ES-I3 (cell line): ENCODE results near the gene POLL.

Experiments used
- H3K36me3 ChIP-seq: 2 replicates; pipeline ENCODE4 v1.6.1; 2013; ENCODE audit warnings: mild to moderate bottlenecking, low read length, control low read depth, moderate library complexity; ENCODE audit not compliant: insufficient read depth
- H3K4me1 ChIP-seq: 2 replicates; pipeline ENCODE4 v1.6.1; 2013; ENCODE audit warnings: mild to moderate bottlenecking, control low read depth, low read length; ENCODE audit not compliant: insufficient read depth
- H3K9ac ChIP-seq: 2 replicates; pipeline ENCODE4 v1.6.1; 2013; ENCODE audit warnings: low read depth, mild to moderate bottlenecking, low read length, moderate library complexity
- H3K9me3 ChIP-seq: 2 replicates; pipeline ENCODE4 v1.6.1; 2013; ENCODE audit warnings: mild to moderate bottlenecking, low read length, moderate library complexity; ENCODE audit not compliant: control insufficient read depth, insufficient read depth

POLL gene

DNA sequence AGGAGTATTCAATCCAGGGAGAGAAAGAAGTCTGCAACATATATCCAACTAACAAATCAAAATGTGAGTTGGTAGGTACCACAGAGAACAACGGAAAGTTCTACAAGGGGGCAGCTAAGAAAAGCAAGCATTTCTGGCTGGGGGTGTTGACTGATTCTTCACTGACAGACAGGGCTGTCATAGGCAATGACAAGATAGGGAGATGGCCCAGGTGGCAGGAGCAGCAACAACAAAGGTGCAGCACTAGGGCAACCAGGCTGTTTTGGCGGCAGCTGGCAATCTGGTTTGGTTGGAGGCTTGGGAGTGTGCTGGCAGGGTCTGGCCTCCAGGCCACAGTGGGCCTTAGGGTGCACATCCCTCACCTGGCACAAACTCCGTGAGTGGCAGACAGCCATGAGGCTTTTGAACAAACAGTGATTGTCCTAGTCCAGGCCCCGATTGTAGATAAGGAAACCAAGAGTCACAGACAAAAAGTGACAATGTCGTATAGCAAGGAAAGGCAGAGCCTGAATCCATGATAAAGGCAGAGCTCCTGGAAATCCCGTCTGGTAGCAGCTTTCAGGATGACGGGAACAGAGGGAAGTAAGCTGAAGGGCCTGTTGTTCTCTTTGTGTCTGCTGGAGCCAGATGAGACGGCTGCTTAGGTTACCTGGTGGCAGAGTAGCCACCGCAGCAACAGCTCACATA, 28.5 kb upstream of the POLL start:
- peaks cover 15% of the 10 kb centered on the region for H3K4me1 ChIP-seq
- H3K36me3 ChIP-seq: no peaks in the 10 kb centered on the region
- no peak overlapping the region for H3K9ac ChIP-seq
- no peaks in the 10 kb centered on the region for H3K9me3 ChIP-seq

DNA sequence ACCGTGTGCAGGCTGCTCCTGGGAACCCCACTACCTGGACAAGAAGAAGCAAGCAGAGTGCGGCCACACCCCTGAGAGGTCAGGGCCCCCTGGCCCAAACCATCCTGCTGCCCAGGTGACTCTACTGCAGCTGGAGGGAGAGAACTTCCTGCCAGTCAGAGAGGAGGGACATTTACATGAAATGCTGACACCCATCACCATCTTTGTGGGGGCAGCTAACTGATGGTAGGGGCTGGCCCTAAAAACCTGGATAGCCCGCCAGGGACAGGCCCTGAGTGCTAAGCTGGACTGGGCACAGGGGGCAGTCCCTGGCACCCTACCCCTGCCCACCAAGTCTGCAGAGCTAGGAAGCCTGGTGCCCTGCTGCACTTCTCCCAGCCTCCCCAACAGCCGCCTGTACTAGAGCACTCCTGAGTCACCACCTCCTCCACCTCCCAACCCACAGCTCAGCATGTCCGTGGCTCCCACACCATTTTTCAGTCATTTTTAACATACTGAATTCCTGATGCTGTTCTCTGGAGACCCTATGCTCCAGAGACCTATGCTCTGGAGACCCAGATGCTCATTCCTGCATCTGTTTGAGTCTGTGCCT, 27.6 kb upstream of the POLL start:
- Histone ChIP-seq H3K9ac (no peak overlapping the region), H3K4me1 (peaks cover 15% of the 10 kb centered on the region), H3K36me3 (no peaks in the 10 kb centered on the region), H3K9me3 (no peaks in the 10 kb centered on the region)

DNA sequence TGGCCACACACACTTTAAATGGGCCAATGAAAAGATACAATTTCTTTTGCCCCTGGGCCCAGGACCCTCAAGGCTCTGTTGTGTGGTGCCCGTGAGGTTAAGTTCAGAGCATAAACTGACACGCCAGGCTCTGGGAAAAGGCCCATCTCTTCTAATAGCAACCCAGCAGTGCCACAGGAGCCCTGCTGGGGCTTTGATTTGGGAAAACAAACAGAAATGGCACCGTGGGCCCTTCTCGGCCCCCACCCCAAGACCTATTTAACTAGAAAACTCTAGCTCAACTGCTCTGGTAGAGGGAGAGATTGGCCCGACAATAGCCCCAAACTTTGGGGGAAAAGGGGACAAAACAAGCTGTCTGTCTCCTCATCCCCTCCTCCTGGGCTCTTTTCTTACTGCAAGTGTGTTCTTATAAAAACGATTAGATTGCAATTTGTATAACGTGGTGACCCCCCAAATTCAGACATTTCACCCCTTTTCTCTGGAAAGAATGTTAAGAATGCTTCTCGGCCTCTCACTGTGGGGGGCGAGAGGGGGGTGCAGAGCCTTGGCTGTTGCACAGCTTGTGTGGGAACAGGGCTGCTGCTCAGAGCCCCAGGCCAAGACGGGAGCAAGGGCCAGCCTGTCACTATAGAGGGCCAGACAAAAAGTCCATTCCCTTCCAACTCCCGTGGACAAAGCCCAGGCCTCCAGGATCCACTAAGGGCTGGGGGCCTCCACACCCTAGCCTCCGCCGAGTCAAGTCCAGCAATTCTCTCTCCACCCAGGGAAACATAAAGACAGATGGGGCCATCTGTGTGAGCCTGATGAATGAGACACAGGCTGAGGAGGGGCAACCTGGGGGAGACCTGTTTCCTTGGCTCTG, 26.8 kb upstream of the POLL start:
- H3K4me1 ChIP-seq: peaks cover 15% of the 10 kb centered on the region
- H3K9ac ChIP-seq: no peak overlapping the region
- H3K36me3 ChIP-seq: no peaks in the 10 kb centered on the region
- H3K9me3 ChIP-seq: no peaks in the 10 kb centered on the region

DNA sequence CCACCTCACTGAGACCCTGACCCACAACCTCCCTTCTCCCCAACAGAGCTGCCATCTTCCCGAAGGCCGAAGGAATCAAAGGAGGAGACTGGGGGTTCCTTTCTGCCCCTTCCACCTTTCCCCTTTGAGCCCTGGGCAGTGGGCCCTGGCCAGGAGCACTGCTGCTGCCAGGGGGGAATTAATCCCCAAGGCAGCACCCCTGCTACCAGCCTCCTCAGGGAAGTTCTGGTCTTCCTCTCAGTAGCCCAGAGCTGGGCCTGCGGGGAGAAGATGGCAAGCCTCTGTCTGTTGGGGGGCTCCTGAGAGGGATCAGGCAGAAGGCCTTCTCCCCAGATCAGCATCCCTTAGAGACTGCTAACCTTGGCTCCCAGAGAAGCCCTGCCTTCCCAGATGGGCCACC, 25.6 kb upstream of the POLL start:
- Histone ChIP-seq H3K9ac (no peak overlapping the region), H3K9me3 (no peaks in the 10 kb centered on the region), H3K36me3 (peaks cover 5% of the 10 kb centered on the region; the same call in 1 of the 2 replicates), H3K4me1 (peaks cover 15% of the 10 kb centered on the region)

DNA sequence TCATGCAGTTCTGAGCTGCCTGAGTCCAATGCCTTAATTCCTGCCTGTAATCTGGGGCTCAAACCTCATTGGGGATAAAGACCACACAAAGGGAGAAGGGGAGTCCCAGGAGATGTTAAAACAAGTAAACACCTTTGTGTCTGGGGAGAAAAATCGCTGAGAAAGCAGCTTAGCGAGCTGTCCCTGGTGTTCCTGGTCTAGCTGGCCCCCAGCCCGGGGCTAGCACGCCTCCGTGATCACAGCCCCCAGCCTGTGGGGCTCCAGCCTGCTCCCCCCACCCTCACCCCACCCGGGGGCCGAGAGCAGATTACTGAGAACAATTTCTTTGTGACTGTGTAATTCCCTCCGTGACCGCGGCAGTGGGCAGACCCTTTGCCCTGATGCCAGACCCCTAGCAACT, 24.8 kb upstream of the POLL start:
- Histone ChIP-seq H3K9ac (no peak overlapping the region), H3K36me3 (peaks cover 7% of the 10 kb centered on the region; the same call in 1 of the 2 replicates), H3K9me3 (no peaks in the 10 kb centered on the region), H3K4me1 (peaks cover 16% of the 10 kb centered on the region)

DNA sequence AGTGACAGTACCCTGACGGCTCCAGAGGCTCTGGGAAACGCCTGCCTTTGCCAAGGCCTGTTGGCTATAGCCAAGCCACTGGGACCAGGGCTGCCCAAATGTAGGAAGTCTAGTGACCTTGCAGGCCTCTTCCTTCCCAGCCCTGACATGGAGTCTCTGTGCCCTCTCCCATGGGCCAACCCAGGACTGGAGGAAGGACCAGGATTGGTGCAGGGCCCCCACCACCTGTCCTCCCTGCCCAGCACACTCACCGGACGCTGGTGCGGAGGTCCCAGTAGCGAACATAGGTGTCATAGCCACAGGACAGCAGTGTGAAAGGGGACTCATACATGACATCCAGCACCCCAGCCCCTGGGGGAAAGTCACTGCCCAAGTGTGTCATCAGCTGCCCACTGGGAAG, 24.0 kb upstream of the POLL start:
- peaks cover 7% of the 10 kb centered on the region; the same call in 1 of the 2 replicates for H3K36me3 ChIP-seq
- H3K9ac ChIP-seq: no peak overlapping the region
- H3K9me3 ChIP-seq: no peaks in the 10 kb centered on the region
- H3K4me1 ChIP-seq: peaks cover 22% of the 10 kb centered on the region

DNA sequence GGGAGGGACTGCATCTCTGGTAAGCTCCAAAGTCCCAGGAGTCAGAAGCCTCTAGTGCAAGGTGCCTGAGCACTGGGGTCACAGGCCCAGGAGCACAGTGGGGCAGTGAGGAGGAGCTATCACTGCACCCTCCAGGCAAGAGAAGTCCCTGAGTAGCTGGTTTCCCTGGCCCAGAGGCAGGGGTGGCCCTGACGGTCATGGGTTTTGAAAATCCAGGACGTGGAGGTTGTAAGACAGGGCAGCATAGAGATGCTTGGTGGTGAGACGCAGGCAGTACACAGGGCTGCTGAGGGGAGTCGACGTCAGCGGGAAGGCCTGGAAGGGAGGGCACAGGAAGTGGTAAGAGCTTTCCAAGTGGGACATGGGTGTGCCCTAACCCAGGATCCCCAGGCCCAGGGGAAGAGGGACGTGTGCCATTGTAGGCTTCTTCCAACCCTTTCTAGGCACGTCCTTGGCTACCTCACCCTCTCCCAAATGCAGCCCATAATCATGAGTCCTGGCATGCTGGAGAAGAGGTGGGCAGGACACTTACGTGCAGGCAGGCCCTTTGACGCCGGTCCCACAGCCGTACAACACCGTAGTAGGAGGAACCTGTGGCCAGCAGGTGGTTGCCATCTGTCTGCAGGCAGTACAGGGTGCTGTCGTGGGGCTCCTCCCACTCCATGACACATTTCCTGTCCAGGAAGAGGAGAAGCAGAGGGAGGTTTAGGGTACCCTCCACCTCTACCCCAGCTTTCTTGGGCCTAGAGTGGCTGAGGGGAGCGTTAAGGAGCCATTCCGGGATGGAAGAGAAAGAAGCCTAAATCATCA, 23.2 kb upstream of the POLL start:
- H3K9ac ChIP-seq: no peak overlapping the region
- H3K36me3 ChIP-seq: peaks cover 7% of the 10 kb centered on the region; the same call in 1 of the 2 replicates
- H3K4me1 ChIP-seq: peaks cover 25% of the 10 kb centered on the region
- H3K9me3 ChIP-seq: no peaks in the 10 kb centered on the region

DNA sequence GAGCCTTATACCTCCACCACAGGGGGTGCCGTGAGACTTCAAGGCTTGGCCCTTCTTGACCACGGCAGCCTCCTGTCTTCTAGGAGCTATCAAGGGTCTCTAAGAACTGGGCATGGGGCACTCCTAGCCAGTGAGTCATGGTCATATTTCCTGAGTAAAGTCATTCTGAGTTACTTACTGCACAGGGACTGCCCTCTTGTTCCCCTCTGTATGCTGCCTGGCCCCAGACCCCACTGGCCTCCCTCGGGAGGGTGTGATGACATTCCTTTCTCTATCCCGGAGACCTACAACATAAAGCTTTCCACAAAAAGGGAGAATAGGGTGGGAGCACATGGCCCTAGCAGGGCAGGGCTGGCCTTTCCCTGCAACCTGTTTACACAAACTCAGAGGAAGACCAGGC, 21.4 kb upstream of the POLL start:
- peaks cover 7% of the 10 kb centered on the region; the same call in 1 of the 2 replicates for H3K36me3 ChIP-seq
- no peak overlapping the region for H3K9ac ChIP-seq
- H3K9me3 ChIP-seq: no peaks in the 10 kb centered on the region
- H3K4me1 ChIP-seq: peaks cover 12% of the 10 kb centered on the region

DNA sequence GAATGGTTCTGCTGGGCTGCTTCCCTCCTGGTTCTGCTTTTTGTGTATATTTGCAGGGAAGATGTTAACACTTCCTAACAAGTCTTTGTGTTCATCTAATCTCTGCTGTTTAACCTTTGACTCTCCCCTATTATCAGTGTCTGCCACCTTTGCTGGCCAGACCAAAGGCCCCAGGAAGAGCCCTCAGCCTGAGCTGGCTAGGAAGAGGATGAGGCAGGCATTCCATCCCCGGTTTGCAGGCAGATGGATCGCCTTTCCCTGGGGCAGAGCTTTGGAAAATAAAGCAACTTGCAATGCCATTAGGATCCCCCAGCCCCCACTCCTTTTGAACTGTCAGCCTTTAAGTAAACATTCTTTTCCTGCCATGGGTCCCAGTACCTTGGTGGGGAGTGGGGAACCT, 19.1 kb upstream of the POLL start:
- peaks cover 9% of the 10 kb centered on the region for H3K4me1 ChIP-seq
- H3K9ac ChIP-seq: no peak overlapping the region
- no peaks in the 10 kb centered on the region for H3K9me3 ChIP-seq
- peaks cover 7% of the 10 kb centered on the region; the same call in 1 of the 2 replicates for H3K36me3 ChIP-seq

DNA sequence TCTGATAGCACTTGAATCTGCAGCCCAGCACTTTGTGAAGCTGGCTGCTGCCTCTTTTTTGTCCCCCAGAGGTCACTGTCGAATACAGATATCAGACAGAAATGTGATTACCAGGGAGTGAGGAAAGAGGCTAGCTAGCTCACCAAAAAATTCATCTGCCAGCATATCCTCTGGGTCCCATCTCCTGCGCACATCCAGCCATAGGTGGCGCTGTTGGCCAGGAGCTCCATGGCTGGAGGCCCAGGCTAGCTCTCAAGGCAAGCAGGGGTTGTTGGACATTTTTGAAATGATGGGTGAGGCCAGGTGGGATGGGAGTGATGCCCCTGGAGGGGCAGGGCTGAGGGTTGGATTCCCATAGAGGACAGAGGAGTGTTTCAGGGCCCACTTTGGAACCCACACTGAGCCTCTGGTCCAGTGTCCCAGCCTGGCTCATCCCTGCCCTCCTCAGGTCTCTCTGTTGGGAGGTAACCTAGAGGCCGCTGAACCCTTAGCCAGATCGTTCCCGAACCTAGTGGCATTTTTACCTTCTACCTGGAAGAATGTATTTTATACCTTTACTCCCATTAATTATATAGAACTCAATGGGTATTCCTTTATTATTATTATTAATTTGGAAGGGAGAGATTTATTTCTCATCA, 14.8 kb upstream of the POLL start:
- Histone ChIP-seq H3K9me3 (no peaks in the 10 kb centered on the region), H3K36me3 (no peaks in the 10 kb centered on the region), H3K9ac (no peak overlapping the region), H3K4me1 (peaks cover 9% of the 10 kb centered on the region)

DNA sequence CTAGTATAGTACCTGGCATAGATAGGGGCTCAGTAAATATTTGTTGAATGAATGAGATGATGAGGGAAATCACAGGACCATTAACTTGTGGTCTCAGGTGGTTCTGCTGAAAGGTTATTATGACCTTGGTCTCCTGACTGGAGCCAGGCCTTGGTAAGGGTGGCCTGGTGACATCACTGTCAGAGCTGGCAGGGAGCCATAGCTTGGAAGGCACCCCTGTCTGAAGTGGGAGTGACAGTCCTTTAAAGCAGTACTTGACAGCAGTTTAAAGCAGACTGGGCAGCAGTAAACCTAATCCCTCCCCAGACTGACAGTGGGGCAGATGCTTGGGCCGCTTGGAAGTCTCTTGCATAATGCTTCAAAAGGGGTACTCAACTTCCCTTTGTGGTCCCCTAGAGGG, 13.5 kb upstream of the POLL start:
- H3K4me1 ChIP-seq: no peaks in the 10 kb centered on the region

DNA sequence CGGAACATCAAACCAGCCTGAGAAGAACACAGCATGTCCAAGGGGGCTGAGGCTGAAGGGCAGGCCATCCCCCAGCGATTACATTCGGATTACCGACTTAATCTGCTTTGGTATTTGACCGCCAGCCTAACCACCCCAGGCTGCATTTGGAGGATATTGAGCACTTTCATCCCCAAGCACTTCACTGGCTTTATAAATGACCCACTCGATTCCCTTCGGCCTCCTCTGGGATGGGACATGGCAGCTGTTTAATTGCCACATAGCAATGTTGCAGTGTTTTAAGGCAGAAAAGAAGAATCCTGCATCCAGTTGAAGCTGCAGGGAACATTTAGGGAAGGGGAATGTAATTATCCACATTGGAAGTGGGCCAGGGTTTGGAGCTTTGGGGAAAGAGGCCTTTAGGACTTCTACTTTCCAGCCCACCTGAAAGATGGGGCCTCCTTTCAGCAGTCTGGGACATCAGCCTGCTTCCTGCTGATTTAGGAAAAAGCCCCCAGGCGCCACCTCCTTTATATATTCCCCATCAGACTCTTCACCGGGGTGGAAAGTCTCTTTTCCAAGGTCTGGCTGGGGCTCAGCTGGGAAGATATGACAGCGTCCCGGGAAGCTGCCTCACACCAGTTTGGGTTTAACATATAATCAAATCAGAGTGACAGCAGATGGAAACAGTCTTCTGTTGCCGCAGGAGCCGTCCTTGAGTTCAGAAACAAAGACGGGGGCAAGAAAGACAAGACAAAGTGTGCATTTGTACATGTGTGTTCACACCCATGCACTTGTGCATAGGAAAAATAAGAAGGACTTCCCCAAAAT, 9.2 kb upstream of the POLL start:
- no peaks in the 10 kb centered on the region for H3K4me1 ChIP-seq
- no peak overlapping the region for H3K9ac ChIP-seq
- no peaks in the 10 kb centered on the region; the same call in none of the 2 replicates for H3K36me3 ChIP-seq
- H3K9me3 ChIP-seq: no peaks in the 10 kb centered on the region

More for the DNA sequence above, 13.5 kb upstream of the POLL start:
- Histone ChIP-seq H3K9ac (no peak overlapping the region), H3K9me3 (no peaks in the 10 kb centered on the region), H3K36me3 (no peaks in the 10 kb centered on the region; the same call in 1 of the 2 replicates)
